ENCODE measurements around the gene B4GALT1.

The B4GALT1 gene

DNA sequence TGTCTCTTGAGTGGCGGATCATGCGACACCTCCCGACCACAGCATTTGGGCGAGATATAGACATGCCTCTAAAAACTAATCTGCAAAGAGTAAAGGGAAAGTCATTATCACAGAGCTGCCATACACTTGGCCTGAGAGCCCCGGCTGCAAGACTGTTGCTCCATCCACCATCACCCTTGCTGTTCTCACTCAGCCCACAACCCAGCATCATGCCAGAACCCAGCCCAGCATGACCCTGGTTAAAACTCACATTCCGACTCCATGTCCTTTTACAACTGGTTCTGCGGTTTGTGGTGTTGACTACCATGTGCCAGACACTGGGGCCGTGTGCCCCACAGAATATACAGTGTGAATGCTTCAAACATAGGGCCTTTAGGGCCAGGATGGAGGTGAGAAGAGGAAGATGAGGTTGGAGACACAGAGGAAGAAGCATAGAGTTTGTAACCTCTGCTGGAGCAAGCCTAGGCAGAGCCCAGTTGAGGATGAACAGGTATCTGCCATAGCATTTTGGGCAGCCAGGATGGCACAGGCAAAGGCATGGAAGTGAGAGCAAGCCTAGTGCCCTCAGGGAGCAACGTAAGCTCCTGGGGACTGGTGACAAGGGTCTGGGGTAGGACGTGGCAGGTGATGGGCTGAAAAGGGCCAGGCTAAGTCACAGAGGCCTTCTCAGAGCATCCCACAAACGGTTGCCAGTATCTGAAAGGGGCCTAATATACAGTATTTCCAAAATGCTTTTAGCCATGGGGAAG is 53.2 kb downstream of the B4GALT1 start:
- H3K27ac ChIP-seq = no peak overlapping the region
- TF ChIP-seq, protein P1, sequence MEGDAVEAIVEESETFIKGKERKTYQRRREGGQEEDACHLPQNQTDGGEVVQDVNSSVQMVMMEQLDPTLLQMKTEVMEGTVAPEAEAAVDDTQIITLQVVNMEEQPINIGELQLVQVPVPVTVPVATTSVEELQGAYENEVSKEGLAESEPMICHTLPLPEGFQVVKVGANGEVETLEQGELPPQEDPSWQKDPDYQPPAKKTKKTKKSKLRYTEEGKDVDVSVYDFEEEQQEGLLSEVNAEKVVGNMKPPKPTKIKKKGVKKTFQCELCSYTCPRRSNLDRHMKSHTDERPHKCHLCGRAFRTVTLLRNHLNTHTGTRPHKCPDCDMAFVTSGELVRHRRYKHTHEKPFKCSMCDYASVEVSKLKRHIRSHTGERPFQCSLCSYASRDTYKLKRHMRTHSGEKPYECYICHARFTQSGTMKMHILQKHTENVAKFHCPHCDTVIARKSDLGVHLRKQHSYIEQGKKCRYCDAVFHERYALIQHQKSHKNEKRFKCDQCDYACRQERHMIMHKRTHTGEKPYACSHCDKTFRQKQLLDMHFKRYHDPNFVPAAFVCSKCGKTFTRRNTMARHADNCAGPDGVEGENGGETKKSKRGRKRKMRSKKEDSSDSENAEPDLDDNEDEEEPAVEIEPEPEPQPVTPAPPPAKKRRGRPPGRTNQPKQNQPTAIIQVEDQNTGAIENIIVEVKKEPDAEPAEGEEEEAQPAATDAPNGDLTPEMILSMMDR (IDR thresholded peaks at IDR 0.05; ENCODE audit: low read depth, low read length) = no peak
- no peak overlapping the region for H3K4me3 ChIP-seq (ENCODE audit: low read depth, low read length)
- H3K36me3 ChIP-seq = no peaks in the 10 kb centered on the region
- H3K9me3 ChIP-seq (ENCODE audit: severe bottlenecking) = no peaks in the 10 kb centered on the region
- no peak for DNase-seq
- no peaks in the 10 kb centered on the region for H3K27me3 ChIP-seq (ENCODE audit: insufficient read depth, low read depth, severe bottlenecking)

DNA sequence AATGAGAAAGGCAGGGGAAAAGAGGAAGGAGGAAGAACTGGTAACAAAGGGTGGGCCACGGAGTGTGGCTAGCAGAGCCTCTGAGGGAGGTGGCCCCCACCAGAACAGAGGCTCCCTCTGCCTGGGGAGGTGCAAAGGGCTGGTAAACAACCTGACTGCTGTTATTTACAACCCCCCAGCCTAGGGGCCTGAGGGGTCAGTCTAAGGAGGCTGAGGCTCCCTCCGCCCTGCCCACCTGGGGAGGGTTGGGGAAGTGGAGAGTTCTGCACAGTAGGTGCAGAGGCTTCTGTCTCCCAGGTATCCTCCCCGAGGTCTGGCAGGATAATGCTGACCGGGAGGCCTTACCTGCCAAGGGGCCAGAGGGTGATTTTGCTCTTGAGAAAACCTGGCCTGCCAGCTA is 55.0 kb downstream of the B4GALT1 start:
- no peak overlapping the region for H3K27ac ChIP-seq
- no peak overlapping the region for H3K4me3 ChIP-seq (ENCODE audit: low read depth, low read length)
- H3K36me3 ChIP-seq = no peaks in the 10 kb centered on the region
- H3K9me3 ChIP-seq (ENCODE audit: severe bottlenecking) = no peaks in the 10 kb centered on the region
- no peak for DNase-seq
- H3K27me3 ChIP-seq (ENCODE audit: insufficient read depth, low read depth, severe bottlenecking) = no peaks in the 10 kb centered on the region
- TF ChIP-seq, protein P1 (IDR thresholded peaks at IDR 0.05; ENCODE audit: low read depth, low read length) = no peak

DNA sequence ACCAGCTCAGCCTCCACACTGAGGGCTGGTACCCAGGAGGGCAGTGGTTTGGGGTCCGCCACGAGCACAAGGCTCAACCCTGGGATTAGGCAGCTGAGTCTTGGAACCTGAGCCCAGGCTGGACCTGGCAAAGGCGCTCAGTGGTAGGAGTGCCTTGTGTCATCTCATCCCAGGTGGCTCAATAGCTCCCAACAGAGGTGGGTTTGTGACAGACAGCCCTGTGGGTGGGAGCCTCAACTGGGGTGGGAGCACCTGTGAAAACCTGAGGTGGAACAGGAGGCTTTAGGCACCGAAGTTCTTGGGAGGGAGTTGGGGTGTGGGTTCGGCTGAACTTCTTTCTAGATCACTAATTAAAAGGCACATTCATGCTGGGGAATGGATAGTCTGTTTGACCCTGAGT is 55.5 kb downstream of the B4GALT1 start:
- TF ChIP-seq, protein P1 (IDR thresholded peaks at IDR 0.05; ENCODE audit: low read depth, low read length) = peak; percentile 14; the same call in 1 of the 2 replicates
- Histone ChIP-seq H3K36me3 (no peaks in the 10 kb centered on the region), H3K9me3 (ENCODE audit: severe bottlenecking) (no peaks in the 10 kb centered on the region), H3K4me3 (ENCODE audit: low read depth, low read length) (no peak overlapping the region), H3K27me3 (ENCODE audit: insufficient read depth, low read depth, severe bottlenecking) (no peaks in the 10 kb centered on the region), H3K27ac (no peak overlapping the region)
- no peak for DNase-seq

DNA sequence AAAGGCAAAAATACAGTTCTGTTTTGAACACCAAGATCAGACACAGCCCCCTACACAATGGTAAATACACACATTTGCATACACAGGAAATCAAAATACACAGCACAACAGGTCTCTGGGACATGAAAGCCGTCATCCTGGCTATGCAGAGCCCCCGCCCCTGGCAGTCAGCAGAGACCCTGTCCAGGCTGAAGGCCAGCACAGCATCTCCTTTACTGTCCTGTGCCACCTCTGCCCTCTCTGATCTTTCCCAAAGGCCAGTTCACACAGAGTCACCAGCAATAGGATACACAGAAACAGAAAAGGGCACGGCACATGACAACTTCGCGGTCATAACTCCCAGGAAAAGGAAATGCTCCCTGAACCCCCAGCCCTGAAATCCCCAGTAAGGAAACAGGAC is 56.5 kb downstream of the B4GALT1 start:
- Histone ChIP-seq H3K9me3 (ENCODE audit: severe bottlenecking) (no peaks in the 10 kb centered on the region), H3K4me3 (ENCODE audit: low read depth, low read length) (no peak overlapping the region), H3K27me3 (ENCODE audit: insufficient read depth, low read depth, severe bottlenecking) (no peaks in the 10 kb centered on the region), H3K27ac (no peak overlapping the region), H3K36me3 (no peaks in the 10 kb centered on the region)
- TF ChIP-seq, protein P1 (IDR thresholded peaks at IDR 0.05; ENCODE audit: low read depth, low read length) = no peak
- no peak for DNase-seq

DNA sequence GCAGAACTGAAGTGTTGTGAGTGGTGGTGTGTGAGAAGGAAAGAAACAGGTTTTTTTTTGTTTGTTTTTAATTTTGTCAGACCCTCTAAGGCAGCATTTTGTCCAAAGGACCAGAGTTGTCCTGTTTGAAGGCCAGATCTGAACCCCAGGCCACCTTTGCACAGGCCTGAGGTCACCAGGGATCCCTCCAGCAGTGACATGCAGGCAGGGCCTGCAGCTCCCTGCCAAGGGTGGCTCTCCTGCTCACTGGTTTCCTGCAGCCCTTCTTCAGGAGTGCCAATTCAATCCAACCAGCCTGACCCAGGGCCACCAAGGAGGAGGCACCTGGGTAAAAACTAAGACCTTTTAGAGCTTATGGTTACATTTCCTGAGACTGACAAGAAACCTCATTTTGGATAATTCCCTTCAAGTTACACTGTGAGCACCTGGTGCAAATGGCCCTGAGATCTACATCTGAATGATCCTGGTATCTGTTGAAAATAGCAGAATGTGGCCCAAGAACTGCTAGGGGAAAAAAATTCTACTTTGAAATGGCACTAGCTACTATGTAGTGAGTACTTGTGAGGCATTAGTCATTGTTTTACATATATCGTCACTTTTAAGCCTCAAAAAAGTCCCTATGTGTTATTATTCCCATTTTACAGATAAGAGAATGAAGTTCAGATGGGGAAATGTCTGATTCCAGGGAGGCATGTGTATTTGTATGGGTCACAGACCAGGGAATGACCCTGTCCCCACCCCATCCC is 57.1 kb downstream of the B4GALT1 start:
- Histone ChIP-seq H3K36me3 (no peaks in the 10 kb centered on the region), H3K27ac (no peak overlapping the region), H3K9me3 (ENCODE audit: severe bottlenecking) (no peaks in the 10 kb centered on the region), H3K4me3 (ENCODE audit: low read depth, low read length) (no peak overlapping the region), H3K27me3 (ENCODE audit: insufficient read depth, low read depth, severe bottlenecking) (no peaks in the 10 kb centered on the region)
- TF ChIP-seq, protein P1 (IDR thresholded peaks at IDR 0.05; ENCODE audit: low read depth, low read length) = no peak
- DNase-seq = no peak
